Stimulated activated CD4-positive, alpha-beta T cell treated with anti-CD3 and anti-CD28 coated beads, TNF-alpha, amount 100 ng/mL, for 48 hours (primary cell): ENCODE measurements around the gene AGK.

ENCODE experiments used
- DNase-seq, 3 donors: peaks; one replicate each; pipeline ENCODE4 v3.0.0-alpha.2; 2020; ENCODE audit warnings: low read depth in 3 of 3

The AGK gene

DNA sequence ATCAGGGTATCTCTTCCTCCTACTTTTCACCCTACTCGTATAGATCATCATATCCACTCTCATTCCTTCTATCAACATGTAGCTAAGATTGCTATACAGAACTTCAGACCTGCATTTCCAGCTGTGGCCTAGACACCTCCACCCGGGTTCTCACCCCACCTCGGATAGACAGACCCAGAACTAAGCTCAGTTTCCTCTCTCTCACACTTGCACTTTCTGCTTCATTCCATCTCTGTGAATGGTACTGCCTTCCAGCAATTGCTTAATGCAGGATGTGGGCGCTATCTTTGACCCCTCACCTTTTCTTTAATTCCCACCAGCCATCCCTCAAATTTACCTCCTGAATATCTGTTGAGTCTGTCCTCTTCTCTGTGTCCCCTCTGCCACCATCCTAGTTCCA lies 35.7 kb downstream of the AGK start:
- no peak for DNase-seq

DNA sequence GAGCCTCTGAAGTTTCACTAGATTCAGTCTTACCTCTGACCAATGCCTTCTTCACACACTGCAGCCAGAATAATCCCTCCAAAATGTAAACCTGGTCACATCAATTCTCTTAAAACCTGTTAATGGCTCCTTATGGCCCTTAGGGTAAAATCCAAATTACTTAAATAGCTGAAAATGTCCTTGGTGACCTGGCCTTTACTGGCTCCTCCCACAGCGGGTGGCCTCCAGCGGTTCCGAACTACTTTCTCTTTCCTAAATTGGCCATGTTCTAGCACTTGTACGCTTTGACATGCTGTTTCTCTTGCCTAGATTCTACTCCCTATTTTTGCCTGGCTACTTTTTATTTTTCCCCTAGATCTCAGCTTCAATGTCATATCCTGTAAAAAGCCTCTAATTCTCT lies 36.1 kb downstream of the AGK start:
- no peak for DNase-seq

DNA sequence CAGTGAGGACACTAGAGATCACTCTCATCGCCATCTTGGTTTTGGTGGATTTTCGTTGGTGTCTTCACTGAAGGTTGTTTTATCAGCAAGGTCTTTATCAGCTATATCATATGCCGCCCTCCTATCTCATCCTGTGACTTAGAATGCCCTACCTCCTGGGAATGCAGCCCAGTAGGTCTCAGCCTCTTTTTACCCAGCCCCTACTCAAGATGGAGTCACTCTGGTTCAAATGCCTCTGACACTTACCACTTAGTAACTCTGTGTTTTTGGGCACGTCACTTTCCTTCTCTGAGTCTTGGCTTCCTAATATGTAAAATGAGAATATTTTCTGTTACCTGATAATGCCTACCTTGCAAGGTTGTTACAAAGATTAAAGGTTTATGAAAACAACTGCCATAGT lies 37.7 kb downstream of the AGK start:
- no peak for DNase-seq

DNA sequence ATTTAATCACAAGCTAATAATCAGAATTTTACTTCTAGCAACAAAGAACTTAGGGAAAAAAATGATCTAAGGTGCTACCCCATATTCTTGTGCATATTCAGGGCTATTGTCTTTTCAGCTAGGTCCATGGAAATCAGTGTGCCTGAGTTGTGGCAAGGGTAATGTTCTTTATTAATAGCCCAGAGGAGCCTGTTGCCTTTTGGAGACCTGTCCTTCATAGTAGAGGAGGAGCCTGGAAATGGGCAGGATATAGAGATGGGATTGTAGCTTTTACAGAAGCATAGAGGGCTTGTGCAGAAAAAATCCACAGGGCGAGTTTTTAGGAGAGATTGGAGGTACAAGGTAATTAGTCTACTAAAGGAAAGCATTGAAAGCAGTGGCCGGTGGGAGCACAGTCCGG lies 38.9 kb downstream of the AGK start:
- DNase-seq: no peak

DNA sequence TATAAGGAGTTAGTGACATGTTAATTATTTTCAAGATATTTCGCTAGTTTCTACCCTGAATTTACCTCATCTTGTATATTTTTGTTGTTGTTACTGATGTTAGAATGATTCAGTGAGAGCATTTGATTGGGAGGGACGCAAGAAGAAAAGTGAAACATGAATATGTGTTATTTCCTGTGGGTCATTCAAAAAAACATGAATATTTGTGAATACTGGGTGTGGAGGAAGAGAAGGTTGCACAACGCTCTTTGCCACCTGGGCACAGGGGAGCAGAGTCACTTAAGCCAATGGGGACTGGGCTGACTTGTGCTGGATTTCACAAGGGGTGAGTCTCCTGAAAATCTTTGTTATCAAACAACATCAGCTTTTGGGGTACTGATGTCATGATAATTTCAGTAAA lies 39.5 kb downstream of the AGK start:
- DNase-seq: no peak

DNA sequence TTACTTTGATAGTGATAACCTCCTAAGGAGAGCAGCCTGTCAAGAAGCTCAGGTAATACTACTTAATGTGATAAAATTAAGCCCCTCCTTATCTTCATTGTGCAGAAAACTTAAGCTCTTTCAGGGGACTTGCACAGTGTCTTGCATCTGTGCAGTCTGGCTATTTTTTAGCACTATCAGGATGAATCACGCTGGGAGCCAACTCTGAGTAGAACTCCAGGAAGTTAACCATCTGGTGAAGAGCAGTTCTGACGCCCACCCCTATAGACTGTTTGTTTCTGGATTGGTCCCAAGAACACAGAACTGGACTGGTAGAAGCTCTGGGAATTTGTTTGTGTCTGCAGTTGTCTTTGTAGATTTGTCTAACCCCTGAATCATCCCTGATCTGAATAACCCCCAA lies 41.9 kb downstream of the AGK start:
- no peak for DNase-seq

DNA sequence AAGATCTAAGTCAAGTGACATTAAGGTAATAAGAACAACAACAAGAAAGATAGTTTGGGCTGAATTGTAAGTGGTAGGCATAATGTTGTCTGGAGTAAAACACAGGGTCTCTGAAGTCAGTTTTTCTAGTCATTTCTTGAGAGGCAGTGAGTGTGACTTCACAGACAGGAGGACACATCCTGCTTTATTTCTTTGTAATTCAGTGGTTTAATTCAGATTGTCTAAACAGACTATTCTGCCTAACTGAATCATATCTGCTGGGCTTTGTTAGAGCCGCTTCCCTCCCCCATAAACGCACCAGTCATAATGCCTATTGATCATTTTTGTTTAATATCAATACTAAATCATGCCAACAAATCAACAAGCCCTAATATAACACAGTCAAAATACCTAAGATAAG lies 46.8 kb downstream of the AGK start:
- DNase-seq: no peak

DNA sequence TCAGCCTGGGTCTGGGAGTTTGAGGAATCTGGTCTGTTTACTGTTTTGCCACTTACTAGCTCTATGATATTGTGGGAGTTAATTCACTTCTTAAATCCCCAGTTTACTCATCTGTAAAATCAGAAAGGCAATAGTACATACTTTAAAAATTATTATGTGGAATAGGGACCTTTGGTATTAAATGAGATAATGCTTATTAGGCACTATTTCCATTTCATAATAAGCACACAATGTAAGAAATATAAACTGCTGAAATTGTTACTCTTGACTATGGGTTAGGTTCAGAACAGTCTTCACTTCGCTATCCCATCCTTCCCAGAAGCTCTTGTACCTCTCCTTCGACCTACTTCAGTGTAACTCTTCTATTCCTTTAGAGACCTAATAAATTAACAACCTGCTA lies 47.2 kb downstream of the AGK start:
- DNase-seq: no peak

DNA sequence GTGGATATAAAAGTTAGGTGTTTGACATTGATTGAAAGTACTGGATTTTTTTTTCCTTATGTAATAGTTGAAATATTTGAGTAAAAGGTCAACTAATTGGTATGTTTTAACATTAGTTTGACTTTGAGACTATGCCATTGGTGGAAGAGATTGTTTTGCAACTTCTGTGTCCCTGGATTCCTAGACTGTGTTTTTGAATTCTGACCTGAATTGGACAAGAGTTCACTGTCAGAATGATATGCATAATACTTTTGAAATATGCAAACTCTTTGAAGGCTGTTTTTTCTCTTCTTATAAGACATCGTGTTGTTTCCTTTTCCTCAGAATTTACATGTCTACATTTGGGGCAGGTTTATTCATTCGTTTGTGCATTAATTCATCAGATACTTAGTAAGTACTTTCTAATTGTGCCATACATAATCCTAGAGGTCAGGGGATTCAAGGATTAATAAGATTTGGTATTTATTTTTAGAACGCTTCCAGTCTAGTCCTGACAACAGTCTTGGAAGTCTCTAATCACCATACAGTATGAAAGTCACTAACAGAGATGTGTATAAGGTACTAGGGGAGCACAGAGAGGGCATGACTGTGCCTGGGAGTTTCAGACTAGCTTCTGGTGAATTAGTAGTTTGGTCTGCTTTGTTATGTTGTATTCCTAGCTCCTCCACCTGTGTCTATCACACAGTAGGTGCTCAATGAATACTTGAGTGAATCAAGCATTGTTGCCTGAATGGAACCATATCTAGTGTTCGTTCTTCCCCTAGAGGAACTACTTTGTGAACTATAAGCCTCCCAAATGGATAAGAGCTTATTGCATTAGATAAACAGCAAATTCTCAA lies 49.2 kb downstream of the AGK start:
- no peak for DNase-seq

DNA sequence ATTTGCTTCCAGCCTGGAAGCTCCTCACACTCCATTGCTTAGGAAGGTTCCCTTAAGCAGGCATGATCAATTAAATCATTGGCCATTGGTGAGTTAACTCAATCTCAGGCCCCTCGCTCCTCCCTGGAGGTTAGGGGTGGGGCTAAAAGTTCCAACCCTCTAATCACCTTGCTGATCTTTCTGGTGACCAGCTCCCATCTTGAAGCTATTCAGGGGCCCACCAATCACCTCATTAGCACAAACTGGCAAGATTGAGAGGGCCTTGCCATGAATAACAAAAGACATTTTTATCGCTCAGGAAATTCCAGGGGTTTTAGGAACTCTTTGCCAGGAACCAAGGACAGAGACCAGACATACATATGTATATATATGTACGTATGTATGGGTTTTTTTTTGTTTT lies 58.4 kb downstream of the AGK start:
- no peak for DNase-seq

DNA sequence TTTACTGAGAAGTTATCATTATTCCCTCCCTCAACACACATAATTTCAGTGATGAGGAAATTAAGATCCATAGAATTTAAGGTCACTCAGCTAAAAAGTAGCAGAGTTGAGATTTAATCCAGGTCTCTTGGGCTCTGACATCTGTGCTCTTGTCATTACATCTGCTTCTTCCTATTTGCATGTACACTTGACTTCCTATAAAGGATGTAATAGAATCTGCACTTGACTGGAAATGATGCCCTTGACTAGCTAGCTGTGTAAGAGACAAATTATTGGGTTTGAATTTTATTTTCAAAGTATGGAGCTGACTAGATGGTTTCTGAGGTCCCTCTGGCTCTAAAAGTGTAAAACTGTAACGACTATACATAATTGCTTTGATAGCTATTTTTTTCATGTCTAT lies 59.5 kb downstream of the AGK start:
- DNase-seq: no peak

DNA sequence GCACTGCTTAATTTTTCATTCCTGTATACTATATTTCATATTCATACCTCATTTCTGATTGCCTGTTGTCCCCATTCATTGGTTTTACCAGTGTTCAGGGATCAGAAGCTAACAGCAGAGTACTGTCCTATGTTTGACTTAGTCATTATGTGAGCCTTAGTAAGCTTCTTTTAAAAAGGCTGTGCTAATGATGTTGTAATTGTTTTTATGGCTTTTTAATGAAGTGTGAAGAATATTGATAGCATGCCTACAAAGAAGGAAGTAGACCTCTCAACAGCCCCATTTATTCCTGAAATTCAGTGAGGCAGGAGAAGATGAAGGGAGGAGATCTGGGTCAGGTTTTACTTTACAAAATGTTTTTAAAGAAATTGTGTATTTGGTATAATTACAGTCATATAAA lies 61.7 kb downstream of the AGK start:
- DNase-seq: no peak

DNA sequence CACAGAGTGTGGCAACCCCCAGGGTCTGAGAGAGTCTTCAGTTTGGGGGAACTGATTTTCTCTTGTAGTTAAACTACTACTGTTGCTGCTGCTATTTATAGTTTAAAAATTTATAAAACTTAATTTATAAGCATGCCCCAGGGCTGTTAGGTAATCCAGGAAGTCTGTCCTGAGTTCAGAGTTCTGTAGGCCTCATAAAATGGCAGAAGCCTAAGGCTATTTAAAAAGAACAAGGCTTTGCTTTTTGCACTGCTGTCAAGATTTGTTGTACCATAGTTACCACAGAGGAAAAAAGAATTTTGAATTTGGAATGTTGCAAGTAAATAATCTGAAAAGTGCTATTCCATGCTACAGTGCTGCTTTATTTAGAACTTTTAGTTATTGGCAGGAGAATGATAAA lies 66.1 kb downstream of the AGK start:
- DNase-seq: no peak

DNA sequence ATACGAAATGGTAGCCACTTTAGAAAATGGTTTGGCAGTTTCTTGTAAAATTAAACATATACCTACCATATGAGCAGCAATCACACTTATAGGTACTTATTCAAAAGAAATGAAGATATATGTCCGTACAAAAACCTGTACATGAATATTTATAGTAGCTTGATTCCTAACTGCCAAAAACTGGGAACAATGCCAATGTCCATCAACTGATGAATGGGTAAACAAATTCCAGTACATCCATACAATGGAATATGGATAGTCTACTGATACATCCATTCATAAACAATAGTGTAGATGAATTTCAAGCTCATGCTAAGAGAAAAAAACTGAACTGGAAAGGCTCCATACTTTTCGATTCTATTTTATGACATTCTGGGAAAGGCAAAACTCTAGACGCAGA lies 68.5 kb downstream of the AGK start:
- no peak for DNase-seq

DNA sequence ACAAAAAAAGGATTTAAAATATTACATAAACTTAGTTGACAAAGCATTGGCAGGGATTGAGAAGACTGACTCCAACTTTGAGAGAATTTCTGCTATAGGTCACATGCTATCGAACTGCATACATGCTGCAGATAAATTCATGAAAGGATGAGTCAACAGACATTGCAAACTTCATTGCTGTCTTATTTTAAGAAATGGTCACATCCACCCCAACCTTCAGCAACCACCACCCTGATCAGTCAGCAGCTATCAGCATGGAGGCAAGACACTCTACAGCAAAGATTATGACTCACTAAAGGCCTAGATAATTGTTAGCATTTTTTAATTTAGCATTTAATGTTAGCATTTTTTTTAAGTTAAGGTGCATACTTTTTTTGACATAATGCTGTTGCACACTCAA lies 73.6 kb downstream of the AGK start:
- DNase-seq: no peak

DNA sequence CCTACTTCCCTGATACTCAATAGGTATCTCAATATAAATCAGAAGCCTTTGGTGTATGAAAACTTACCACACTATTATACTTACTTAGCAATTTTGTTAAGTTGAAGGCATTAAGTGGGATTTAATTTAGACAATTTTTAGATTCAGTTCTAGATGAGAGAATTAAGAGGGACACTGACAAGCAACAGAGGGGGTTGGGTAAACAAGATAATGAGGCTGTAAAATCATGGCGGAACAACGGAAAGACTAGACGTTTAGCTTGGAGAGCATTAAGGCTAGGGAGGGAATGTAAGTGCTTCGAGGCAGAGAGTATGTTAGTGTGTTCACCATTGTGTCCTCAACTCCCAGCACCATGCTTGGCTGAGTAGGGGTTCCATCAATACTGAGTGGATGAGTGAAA lies 79.4 kb downstream of the AGK start:
- no peak for DNase-seq

DNA sequence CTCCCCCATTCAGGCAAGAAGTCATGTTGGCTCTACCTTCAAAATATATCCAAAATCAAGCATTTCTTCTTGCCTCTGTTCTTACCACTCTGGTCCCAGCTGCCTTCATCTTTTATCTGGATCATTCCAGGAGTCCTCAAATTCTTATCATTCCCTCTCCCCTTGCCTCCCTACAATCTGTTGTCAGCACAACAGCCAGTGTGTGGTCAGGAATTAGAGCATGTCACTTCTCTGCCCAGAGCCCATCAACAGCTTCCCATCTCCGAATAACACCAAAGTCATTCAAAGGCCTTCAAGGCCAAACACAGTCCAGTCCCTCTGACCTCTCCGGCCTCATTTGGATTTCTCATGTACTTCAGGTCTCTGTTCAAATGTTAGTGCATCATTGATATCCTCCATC lies 80.3 kb downstream of the AGK start:
- no peak for DNase-seq

DNA sequence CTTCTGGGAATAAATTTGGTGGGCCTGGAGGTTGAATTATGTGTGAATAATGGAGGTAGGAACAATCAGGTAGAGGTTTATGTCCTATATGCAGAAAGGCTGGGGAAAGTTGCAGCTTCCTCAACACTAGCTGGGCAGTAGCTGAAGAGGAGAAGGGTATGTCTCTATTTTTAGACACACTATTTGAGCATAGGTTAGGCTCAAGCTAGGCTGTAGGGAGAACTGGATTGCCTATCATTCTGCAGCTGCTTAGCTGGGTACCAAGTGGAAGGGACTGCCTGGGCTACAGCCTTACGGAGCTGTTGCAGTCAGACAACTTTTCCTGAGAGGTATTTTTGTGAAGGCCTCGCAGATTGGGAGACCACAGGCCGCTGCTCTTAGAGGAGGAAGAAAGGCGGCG lies 82.9 kb downstream of the AGK start:
- DNase-seq: no peak

DNA sequence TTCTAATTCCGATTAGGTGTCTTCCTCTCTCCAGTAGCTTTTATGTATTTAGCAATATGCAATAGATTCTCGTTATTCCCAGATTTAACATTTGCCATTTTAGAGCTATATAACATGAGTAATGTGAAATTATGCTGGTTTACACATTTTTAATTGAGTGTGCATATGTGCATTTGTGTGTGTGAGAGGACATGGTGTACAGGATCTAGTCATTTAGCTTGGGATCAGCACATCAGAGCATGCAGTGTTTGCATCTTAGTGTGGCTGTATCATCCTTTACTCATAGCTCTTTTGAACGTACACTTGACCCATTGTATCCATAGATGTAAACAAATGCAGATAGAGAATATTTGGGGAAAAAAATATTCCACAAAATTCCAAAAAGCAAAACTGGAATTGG lies 84.8 kb downstream of the AGK start:
- DNase-seq: no peak

DNA sequence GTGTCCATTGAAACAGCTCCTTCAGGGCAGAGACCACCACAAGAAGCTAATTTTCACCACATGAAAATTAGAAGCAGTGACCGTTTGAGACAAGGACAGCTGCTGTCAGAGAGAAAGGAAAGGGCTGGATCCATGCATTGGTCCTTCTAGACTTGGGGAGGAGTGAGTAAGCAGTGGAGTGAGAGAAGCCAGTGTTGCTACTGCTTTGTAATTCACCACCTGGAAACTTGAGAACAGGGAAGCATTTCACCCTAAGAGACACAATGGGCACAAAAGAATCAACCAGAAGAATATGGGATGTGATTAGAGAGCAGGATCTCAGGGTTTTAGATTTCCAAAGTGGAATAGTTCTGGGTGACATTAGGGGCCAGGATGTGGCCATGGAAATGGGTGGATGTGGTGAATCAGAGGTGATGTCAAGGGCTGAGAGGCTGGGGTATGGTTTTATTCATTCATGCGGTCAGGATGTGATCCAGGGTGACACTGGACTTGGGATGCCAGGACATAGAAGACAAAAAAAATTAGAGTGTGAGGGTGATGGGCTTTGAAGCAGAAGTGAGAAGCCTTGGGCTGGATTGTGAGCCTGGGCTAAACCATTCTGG lies 89.1 kb downstream of the AGK start:
- no peak for DNase-seq

DNA sequence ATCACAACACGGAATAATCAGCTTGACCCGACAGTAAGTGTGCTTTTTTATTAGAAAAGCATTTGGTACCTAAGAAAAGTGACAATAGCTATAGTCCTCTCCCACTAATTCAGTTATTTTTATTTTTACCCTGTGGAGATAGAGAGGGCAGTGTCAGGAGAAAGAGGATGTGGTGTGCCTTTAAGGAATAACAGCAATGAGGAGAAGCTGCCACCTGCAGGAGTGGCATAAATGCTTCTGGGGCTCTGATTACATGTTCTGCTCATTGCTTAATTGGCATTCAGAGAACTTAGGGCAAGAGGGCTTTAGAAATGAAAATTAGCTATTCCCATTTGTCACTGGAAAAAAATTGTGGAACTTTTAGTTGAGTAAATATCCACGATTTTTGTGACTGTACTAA lies 90.7 kb downstream of the AGK start:
- no peak for DNase-seq

DNA sequence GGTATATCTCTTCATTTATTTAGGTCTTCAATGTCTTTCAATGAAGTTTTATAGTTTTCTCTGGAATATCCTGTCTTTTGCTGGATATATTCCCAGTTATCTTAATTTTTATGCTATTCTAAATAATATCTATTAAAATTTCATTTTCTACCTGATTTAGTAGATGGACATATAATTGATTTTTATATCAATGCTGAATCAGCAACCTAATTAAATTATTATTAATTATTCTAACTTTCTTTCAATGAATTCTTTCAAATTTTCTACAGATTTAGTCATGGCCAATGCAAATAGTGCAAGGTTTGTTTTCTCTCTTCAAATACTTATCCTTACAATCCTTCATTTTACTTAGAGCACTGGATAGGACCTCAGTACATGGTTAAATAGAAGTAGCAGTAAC lies 94.0 kb downstream of the AGK start:
- no peak for DNase-seq

DNA sequence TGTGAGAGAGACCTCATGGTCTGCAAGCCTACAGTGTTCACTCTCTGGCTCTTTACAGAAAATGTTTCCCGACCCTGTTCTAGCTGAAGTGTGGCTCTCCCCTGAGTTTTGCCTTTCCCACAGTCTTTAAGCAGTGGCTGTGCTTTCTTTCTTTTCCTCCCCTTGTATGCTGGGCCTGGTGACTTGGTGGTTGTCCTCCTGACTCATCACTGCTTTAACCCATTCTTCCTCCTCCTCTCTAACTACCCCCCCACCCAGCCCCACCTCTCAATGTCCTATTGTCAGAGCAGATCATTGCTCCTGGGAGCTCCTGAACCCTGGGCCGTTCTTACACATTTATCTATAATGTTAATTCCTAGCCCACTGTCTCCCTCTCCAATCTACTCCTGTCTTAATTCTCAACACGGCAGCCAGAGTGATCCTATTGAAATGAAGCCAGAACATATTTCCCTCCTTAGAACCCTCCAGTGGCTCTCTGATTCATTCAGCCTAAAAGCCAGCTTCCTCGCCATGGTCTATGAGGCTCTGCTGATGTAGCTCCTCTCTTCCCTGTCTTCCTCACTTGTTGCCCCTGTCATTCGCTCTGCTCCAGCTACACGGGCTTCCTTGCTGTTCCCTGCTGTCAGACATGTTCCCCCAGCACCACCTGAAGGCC lies 95.7 kb downstream of the AGK start:
- no peak for DNase-seq
